SK-N-SH (cell line): ENCODE measurements around the gene RAPGEF3. TPM values are rescaled to one million over a fixed set of nuclear protein-coding genes. Genes with fewer than 3 reads are reported as not detected.

ENCODE experiments used
- CTCF ChIA-PET: fragments of 300-600, 350-600 bp; formaldehyde crosslinking; extraction: SDS; loops from one replicate; lab custom pipeline; 2021; lab: Yijun Ruan, JAX
- POLR2A ChIA-PET: fragments of 350-600 bp; sonication (Branson Sonifier 250); formaldehyde crosslinking; extraction: SDS; loops from one replicate; lab custom pipeline; 2020; ENCODE audit warnings: antibody characterized with exemption, inconsistent platforms; lab: Yijun Ruan, JAX
- DNase-seq: peaks from one replicate; pipeline ENCODE4 v3.0.0; 2012
- H2AFZ ChIP-seq: fragments of 200-600 bp; sonication (generic); 2 replicates; pipeline ENCODE4 v1.8.1; 2016; ENCODE audit warnings: antibody characterized with exemption, mild to moderate bottlenecking, low read depth
- H3F3A ChIP-seq: fragments of 200-600 bp; sonication (generic); replicated peaks from 2 replicates; pipeline ENCODE3; 2016; ENCODE audit warnings: antibody characterized with exemption, mild to moderate bottlenecking; ENCODE audit not compliant: insufficient read depth
- H3K27ac ChIP-seq, 2 experiments: fragments of 200-500 bp in 1 of 2; fragments of 200-600 bp in 1 of 2; sonication (Bioruptor generic) in 1 of 2; sonication (generic), shearing (Covaris generic) in 1 of 2; 2 replicates each; pipeline versions ENCODE4 v1.5.1 to v1.6.1; 2014 to 2016; ENCODE audit warnings: low read depth in 2 of 2, inconsistent platforms in 1 of 2, low read length in 1 of 2, mild to moderate bottlenecking in 1 of 2, mixed read lengths in 1 of 2
- H3K27me3 ChIP-seq: fragments of 200-600 bp; sonication (generic), shearing (Covaris generic); 2 replicates; pipeline ENCODE4 v1.6.1; 2016; ENCODE audit warnings: mixed run types; ENCODE audit not compliant: insufficient read depth
- H3K36me3 ChIP-seq, 2 experiments: fragments of 200-500 bp in 1 of 2; fragments of 200-600 bp in 1 of 2; sonication (Bioruptor generic) in 1 of 2; sonication (generic) in 1 of 2; replicated peaks in 1 of 2; 2 replicates each; pipeline versions ENCODE3 to v1.5.1; 2014 to 2016; ENCODE audit warnings: low read length in 1 of 2, mild to moderate bottlenecking in 1 of 2; ENCODE audit not compliant: insufficient read depth in 2 of 2, control insufficient read depth in 1 of 2
- H3K4me1 ChIP-seq, 2 experiments: fragments of 200-500 bp in 1 of 2; fragments of 200-600 bp in 1 of 2; sonication (Bioruptor generic) in 1 of 2; sonication (generic), shearing (Covaris generic) in 1 of 2; 2 replicates each; pipeline versions ENCODE4 v1.5.1 to v1.6.1; 2014 to 2016; ENCODE audit warnings: low read depth in 1 of 2, low read length in 1 of 2, mixed run types in 1 of 2; ENCODE audit not compliant: insufficient read depth in 2 of 2, control insufficient read depth in 1 of 2
- H3K4me2 ChIP-seq: fragments of 200-600 bp; sonication (generic), shearing (Covaris generic); 2 replicates; pipeline ENCODE4 v1.6.1; 2017; ENCODE audit warnings: mixed run types
- H3K4me3 ChIP-seq, 2 experiments: fragments of 200-500 bp in 1 of 2; fragments of 200-600 bp in 1 of 2; sonication (Bioruptor generic) in 1 of 2; sonication (generic), shearing (Covaris generic) in 1 of 2; 2 replicates each; pipeline versions ENCODE4 v1.5.1 to v1.8.1; 2014 to 2016; ENCODE audit warnings: low read depth in 2 of 2, inconsistent platforms in 1 of 2, low read length in 1 of 2, mild to moderate bottlenecking in 1 of 2, mixed read lengths in 1 of 2, moderate library complexity in 1 of 2
- H3K79me2 ChIP-seq: fragments of 200-600 bp; sonication (generic); 2 replicates; pipeline ENCODE4 v1.8.1; 2017; ENCODE audit warnings: mild to moderate bottlenecking; ENCODE audit not compliant: insufficient read depth
- H3K9ac ChIP-seq: fragments of 200-600 bp; sonication (generic); 2 replicates; pipeline ENCODE4 v1.6.1; 2017; ENCODE audit warnings: mixed run types
- H3K9me2 ChIP-seq: fragments of 200-600 bp; sonication (generic); 2 replicates; pipeline ENCODE4 v1.6.1; 2017; ENCODE audit warnings: mixed run types
- H3K9me3 ChIP-seq: fragments of 200-600 bp; sonication (generic); 2 replicates; pipeline ENCODE4 v1.6.1; 2017; ENCODE audit warnings: mixed run types, mild to moderate bottlenecking, moderate library complexity
- H4K20me1 ChIP-seq: fragments of 200-600 bp; sonication (generic); 2 replicates; pipeline ENCODE4 v1.6.1; 2017; ENCODE audit warnings: mild to moderate bottlenecking, mixed run types; ENCODE audit not compliant: insufficient read depth
- ELF1 ChIP-seq: IDR thresholded peaks from 2 replicates; pipeline ENCODE4 v1.4.0; 2012
- EP300 ChIP-seq, 2 experiments: IDR thresholded peaks; 2 replicates each; pipeline versions ENCODE4 v1.4.0 to v1.6.1; 2012; ENCODE audit warnings: borderline replicate concordance in 1 of 2, low read depth in 1 of 2, low read length in 1 of 2
- FOSL2 ChIP-seq: IDR thresholded peaks from 2 replicates; pipeline ENCODE4 v1.4.0; 2012; ENCODE audit warnings: low read depth, mild to moderate bottlenecking, moderate library complexity, borderline replicate concordance
- FOXJ3 ChIP-seq: sonication (generic); formaldehyde crosslinking; IDR thresholded peaks from 2 replicates; pipeline ENCODE4 v1.5.1; 2020; ENCODE audit warnings: mild to moderate bottlenecking, missing genetic modification reagents
- GABPA ChIP-seq: IDR thresholded peaks from 2 replicates; pipeline ENCODE4 v1.4.0; 2012; ENCODE audit warnings: low read depth, mild to moderate bottlenecking
- GATA2 ChIP-seq: sonication (generic); formaldehyde crosslinking; IDR thresholded peaks from 2 replicates; pipeline ENCODE4 v1.5.0; 2020; ENCODE audit warnings: mild to moderate bottlenecking, missing genetic modification reagents
- JUND ChIP-seq: IDR thresholded peaks from 2 replicates; pipeline ENCODE4 v1.4.0; 2012
- MEF2A ChIP-seq: IDR thresholded peaks from 2 replicates; pipeline ENCODE4 v1.4.0; 2012; ENCODE audit warnings: low read depth, borderline replicate concordance
- NFIC ChIP-seq: IDR thresholded peaks from 2 replicates; pipeline ENCODE4 v1.4.0; 2012; ENCODE audit warnings: borderline replicate concordance
- POLR2AphosphoS5 ChIP-seq: IDR thresholded peaks from 2 replicates; pipeline ENCODE4 v1.6.1; 2012; ENCODE audit warnings: low read depth, low read length
- RAD21 ChIP-seq: IDR thresholded peaks from 2 replicates; pipeline ENCODE4 v1.6.1; 2012; ENCODE audit warnings: mild to moderate bottlenecking, low read length
- RCOR1 ChIP-seq: fragments of 150-350 bp; IDR thresholded peaks from 2 replicates; pipeline ENCODE4 v1.6.1; 2017; ENCODE audit warnings: antibody characterized with exemption, low read length
- RFX5 ChIP-seq: IDR thresholded peaks from 2 replicates; pipeline ENCODE4 v1.6.1; 2012; ENCODE audit warnings: mild to moderate bottlenecking, improper control_type of control experiment, low read length
- RXRA ChIP-seq: IDR thresholded peaks from 2 replicates; pipeline ENCODE4 v1.4.0; 2012; ENCODE audit warnings: low read depth, mild to moderate bottlenecking, borderline replicate concordance
- SMC3 ChIP-seq: IDR thresholded peaks from 2 replicates; pipeline ENCODE4 v1.6.1; 2012; ENCODE audit warnings: low read depth, low read length, improper control_type of control experiment
- TAF1 ChIP-seq: IDR thresholded peaks from 2 replicates; pipeline ENCODE4 v1.6.1; 2012; ENCODE audit warnings: low read depth, mild to moderate bottlenecking, low read length, moderate library complexity, borderline replicate concordance
- TCF12 ChIP-seq: IDR thresholded peaks from 2 replicates; pipeline ENCODE4 v1.4.0; 2012
- TEAD4 ChIP-seq: IDR thresholded peaks from 2 replicates; pipeline ENCODE4 v1.4.0; 2012; ENCODE audit warnings: mild to moderate bottlenecking, borderline replicate concordance; ENCODE audit not compliant: insufficient read depth
- YY1 ChIP-seq: IDR thresholded peaks from 2 replicates; pipeline ENCODE4 v1.4.0; 2012; ENCODE audit warnings: low read depth, mild to moderate bottlenecking
- WGBS: methylation state at CpG from one replicate; pipeline ENCODE4 v1.1.6; 2017; ENCODE audit warnings: low lambda C conversion rate; 5-methylcytosine and 5-hydroxymethylcytosine counted together
- polyA plus RNA-seq, 3 experiments: library from polyadenylated mRNA; depleted of rRNA; stranded (reverse); fragments of >200 nt; gene quantifications; 2 replicates each; pipeline ENCODE4 v1.2.3, GENCODE V29; 2012
- TF ChIP-seq, protein P1 (sequence below): IDR thresholded peaks from 2 replicates; pipeline ENCODE4; 2012
- TF ChIP-seq, protein P2 (sequence below): fragments of 150-350 bp; IDR thresholded peaks from 2 replicates; pipeline ENCODE4 v1.6.1; 2016; ENCODE audit warnings: mild to moderate bottlenecking, low read depth, low read length
- TF ChIP-seq, protein P3 (sequence below): IDR thresholded peaks from 2 replicates; pipeline ENCODE4 v1.6.1; 2012; ENCODE audit warnings: mild to moderate bottlenecking, low read depth, low read length, moderate library complexity
- TF ChIP-seq, protein P4 (sequence below): fragments of 200-600 bp; sonication (generic); IDR thresholded peaks from 2 replicates; pipeline ENCODE4 v1.6.1; 2017; ENCODE audit warnings: antibody characterized with exemption, mild to moderate bottlenecking, moderate library complexity

The RAPGEF3 gene
- polyA plus RNA-seq, 1 of the 3 experiments (the other 2 are of a cell fraction): 0.90 TPM

DNA sequence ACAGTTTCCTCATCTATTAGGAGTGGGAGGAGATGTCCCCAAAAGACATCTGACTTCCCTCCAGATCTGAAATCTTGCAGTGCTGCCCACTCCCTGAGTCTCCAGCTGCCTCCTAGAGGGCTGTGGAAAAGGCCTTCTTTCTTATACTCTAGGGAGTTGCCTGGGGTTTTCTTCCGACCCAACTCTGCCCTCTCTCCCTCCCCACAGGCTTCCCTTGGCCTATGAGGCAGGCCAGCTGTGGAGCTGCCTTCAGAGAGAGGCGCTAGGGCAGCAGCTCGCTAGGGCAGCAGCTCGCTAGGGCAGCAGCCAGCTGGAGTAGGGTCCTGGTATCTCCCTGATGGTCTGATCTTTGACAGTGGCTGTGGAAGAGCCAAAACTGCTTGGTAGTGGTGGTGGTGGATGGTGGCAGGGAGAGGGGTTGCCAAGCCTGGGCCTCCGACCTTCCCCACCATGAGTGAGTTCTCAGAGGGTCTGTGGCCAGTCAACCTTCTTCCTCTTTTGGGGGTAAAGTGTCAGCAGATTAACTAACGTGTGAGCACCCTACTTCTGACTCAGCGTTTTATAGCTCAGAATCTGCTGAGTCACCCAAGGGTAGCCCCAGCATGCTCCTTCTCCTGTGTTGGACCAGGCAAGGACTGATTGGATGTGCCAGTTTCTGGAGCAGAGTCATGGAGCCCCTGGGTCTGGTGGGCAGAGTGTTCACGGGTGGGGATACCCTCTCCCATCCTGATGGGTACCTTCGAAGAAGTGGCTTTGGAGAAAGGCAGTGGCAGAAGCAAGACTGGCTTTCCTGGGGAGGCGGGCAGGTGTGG lies 16.6 kb upstream of the RAPGEF3 start (continued):
- TF ChIP-seq MEF2A (no peak), RCOR1 (no peak), POLR2AphosphoS5 (no peak), NFIC (no peak), TCF12 (no peak), RAD21 (no peak), GATA2 (CRISPR knock-in tag) (no peak)
- TF ChIP-seq, protein P1, sequence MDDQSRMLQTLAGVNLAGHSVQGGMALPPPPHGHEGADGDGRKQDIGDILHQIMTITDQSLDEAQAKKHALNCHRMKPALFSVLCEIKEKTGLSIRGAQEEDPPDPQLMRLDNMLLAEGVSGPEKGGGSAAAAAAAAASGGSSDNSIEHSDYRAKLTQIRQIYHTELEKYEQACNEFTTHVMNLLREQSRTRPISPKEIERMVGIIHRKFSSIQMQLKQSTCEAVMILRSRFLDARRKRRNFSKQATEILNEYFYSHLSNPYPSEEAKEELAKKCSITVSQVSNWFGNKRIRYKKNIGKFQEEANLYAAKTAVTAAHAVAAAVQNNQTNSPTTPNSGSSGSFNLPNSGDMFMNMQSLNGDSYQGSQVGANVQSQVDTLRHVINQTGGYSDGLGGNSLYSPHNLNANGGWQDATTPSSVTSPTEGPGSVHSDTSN: no peak
- TF ChIP-seq, all 33 proteins: peak for 0

GRCh38 chr12:47774663-47775062 lies 16.0 kb upstream of the RAPGEF3 start:
- TF ChIP-seq RFX5: no peak
- no peak for TF ChIP-seq EP300 (IDR thresholded peaks at IDR 0.05; ENCODE audit: borderline replicate concordance in 1 of 2, low read depth in 1 of 2, low read length in 1 of 2)
- TF ChIP-seq FOSL2: no peak
- no peak for TF ChIP-seq TAF1
- TF ChIP-seq SMC3: no peak
- no peak for TF ChIP-seq TEAD4
- TF ChIP-seq, protein P2, sequence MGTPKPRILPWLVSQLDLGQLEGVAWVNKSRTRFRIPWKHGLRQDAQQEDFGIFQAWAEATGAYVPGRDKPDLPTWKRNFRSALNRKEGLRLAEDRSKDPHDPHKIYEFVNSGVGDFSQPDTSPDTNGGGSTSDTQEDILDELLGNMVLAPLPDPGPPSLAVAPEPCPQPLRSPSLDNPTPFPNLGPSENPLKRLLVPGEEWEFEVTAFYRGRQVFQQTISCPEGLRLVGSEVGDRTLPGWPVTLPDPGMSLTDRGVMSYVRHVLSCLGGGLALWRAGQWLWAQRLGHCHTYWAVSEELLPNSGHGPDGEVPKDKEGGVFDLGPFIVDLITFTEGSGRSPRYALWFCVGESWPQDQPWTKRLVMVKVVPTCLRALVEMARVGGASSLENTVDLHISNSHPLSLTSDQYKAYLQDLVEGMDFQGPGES: no peak
- no peak for TF ChIP-seq GATA2 (CRISPR knock-in tag)
- TF ChIP-seq ELF1: no peak
- TF ChIP-seq JUND: no peak
- TF ChIP-seq RXRA: no peak
- TF ChIP-seq GABPA: no peak
- TF ChIP-seq, protein P3, sequence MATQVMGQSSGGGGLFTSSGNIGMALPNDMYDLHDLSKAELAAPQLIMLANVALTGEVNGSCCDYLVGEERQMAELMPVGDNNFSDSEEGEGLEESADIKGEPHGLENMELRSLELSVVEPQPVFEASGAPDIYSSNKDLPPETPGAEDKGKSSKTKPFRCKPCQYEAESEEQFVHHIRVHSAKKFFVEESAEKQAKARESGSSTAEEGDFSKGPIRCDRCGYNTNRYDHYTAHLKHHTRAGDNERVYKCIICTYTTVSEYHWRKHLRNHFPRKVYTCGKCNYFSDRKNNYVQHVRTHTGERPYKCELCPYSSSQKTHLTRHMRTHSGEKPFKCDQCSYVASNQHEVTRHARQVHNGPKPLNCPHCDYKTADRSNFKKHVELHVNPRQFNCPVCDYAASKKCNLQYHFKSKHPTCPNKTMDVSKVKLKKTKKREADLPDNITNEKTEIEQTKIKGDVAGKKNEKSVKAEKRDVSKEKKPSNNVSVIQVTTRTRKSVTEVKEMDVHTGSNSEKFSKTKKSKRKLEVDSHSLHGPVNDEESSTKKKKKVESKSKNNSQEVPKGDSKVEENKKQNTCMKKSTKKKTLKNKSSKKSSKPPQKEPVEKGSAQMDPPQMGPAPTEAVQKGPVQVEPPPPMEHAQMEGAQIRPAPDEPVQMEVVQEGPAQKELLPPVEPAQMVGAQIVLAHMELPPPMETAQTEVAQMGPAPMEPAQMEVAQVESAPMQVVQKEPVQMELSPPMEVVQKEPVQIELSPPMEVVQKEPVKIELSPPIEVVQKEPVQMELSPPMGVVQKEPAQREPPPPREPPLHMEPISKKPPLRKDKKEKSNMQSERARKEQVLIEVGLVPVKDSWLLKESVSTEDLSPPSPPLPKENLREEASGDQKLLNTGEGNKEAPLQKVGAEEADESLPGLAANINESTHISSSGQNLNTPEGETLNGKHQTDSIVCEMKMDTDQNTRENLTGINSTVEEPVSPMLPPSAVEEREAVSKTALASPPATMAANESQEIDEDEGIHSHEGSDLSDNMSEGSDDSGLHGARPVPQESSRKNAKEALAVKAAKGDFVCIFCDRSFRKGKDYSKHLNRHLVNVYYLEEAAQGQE: no peak
- TF ChIP-seq FOXJ3 (CRISPR knock-in tag): no peak
- TF ChIP-seq, protein P4, sequence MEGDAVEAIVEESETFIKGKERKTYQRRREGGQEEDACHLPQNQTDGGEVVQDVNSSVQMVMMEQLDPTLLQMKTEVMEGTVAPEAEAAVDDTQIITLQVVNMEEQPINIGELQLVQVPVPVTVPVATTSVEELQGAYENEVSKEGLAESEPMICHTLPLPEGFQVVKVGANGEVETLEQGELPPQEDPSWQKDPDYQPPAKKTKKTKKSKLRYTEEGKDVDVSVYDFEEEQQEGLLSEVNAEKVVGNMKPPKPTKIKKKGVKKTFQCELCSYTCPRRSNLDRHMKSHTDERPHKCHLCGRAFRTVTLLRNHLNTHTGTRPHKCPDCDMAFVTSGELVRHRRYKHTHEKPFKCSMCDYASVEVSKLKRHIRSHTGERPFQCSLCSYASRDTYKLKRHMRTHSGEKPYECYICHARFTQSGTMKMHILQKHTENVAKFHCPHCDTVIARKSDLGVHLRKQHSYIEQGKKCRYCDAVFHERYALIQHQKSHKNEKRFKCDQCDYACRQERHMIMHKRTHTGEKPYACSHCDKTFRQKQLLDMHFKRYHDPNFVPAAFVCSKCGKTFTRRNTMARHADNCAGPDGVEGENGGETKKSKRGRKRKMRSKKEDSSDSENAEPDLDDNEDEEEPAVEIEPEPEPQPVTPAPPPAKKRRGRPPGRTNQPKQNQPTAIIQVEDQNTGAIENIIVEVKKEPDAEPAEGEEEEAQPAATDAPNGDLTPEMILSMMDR: no peak
- no peak for TF ChIP-seq YY1
- TF ChIP-seq MEF2A: no peak
- Histone ChIP-seq H3K9ac (no peak overlapping the region), H2AFZ (no peak overlapping the region), H4K20me1 (no peaks in the 10 kb centered on the region), H3K36me3 (no peaks in the 10 kb centered on the region), H3K4me3 (no peak overlapping the region; a peak in 1 of 4 replicates), H3K79me2 (no peaks in the 10 kb centered on the region), H3K9me2 (no peaks in the 10 kb centered on the region), H3F3A (peaks cover 11% of the 10 kb centered on the region), H3K27me3 (no peaks in the 10 kb centered on the region), H3K9me3 (no peaks in the 10 kb centered on the region), H3K4me1 (peaks cover 18 to 50% of the 10 kb centered on the region in 2 experiments; a peak in 3 of 4 replicates), H3K27ac (no peak overlapping the region), H3K4me2 (no peak overlapping the region)
- POLR2A ChIA-PET: no interaction called here
- DNase-seq: no peak
- WGBS: 99% methylated on average over 7 of the region's 7 CpGs
- CTCF ChIA-PET: interaction anchor here (0.7 to 22.9 kb wide), 7 partner anchors 7 to 423 kb away, joined by 3 to 1294 read pairs (median 90); partner anchors contain the start of genes ENDOU, RAPGEF3 and RPAP3
